Gastrocnemius medialis (tissue), 4 donors: ENCODE measurements around the gene CLMN. TPM values are rescaled to one million over a fixed set of nuclear protein-coding genes. Genes with fewer than 3 reads are reported as not detected.

Experiments used
- ATAC-seq, 2 donors: fragments of 150-250 bp; one replicate each; pipeline ENCODE4 v1.9.1; 2016
- DNase-seq, 2 donors: peaks; one replicate each; pipeline ENCODE4 v3.0.0-alpha.2; 2019
- H3K27ac ChIP-seq, 4 donors: fragments of 200-600 bp; sonication (generic); 1 replicate in 1 of 4; 2 replicates in 3 of 4; pipeline ENCODE4 v1.5.1; 2016 to 2018; ENCODE audit warnings: mild to moderate bottlenecking in 2 of 4, moderate library complexity in 1 of 4
- H3K27me3 ChIP-seq, 3 donors: fragments of 200-600 bp; sonication (generic) in 2 of 3; 1 replicate in 1 of 3; 2 replicates in 2 of 3; pipeline versions ENCODE4 v1.5.1 to v1.6.0; 2016 to 2019; ENCODE audit warnings: mild to moderate bottlenecking in 1 of 3, moderate library complexity in 1 of 3
- H3K36me3 ChIP-seq, 2 donors: fragments of 200-600 bp; sonication (generic) in 1 of 2; one replicate each; pipeline ENCODE4 v1.5.1; 2017 to 2018
- H3K4me1 ChIP-seq, 2 donors: fragments of 200-600 bp; sonication (generic) in 1 of 2; one replicate each; pipeline ENCODE4 v1.5.1; 2016 to 2017; ENCODE audit warnings: mild to moderate bottlenecking in 2 of 2
- H3K4me3 ChIP-seq, 4 donors: fragments of 200-600 bp; sonication (generic) in 3 of 4; 1 replicate in 1 of 4; 2 replicates in 3 of 4; pipeline ENCODE4 v1.5.1; 2016 to 2019; ENCODE audit warnings: mild to moderate bottlenecking in 2 of 4
- H3K9me3 ChIP-seq, 3 donors: fragments of 200-600 bp; sonication (generic) in 2 of 3; 1 replicate in 1 of 3; 2 replicates in 2 of 3; pipeline ENCODE4 v1.5.1; 2016 to 2019
- CTCF ChIP-seq, 5 experiments: fragments of 450-650 bp in 3 of 5; fragments of 200-600 bp in 2 of 5; sonication (generic) in 2 of 5; IDR thresholded peaks in 4 of 5; conservative IDR thresholded peaks in 1 of 5; 1 replicate in 4 of 5; 2 replicates in 1 of 5; pipeline ENCODE4 v1.5.1; 2016 to 2019; ENCODE audit warnings: antibody characterized with exemption in 5 of 5, mild to moderate bottlenecking in 3 of 5, moderate library complexity in 3 of 5
- POLR2A ChIP-seq, 2 donors: fragments of 450-650 bp; IDR thresholded peaks; one replicate each; pipeline ENCODE4 v1.6.1; 2017; ENCODE audit warnings: antibody characterized with exemption in 2 of 2, mild to moderate bottlenecking in 2 of 2, moderate library complexity in 2 of 2
- in situ Hi-C, 4 donors: fragments of 200-750 bp; cut with MboI; loops; one replicate each; pipeline versions ENCODE4 v1.15.0 to v1.8.0; 2017; ENCODE audit warnings: low sequenced_read_pairs in 4 of 4
- intact Hi-C: fragments of 100-400 bp; cut with DNase I; formaldehyde crosslinking; loops from one replicate; pipeline ENCODE4 v1.15.1; 2023; ENCODE audit warnings: low total_unique reads
- total RNA-seq, 4 donors: library from RNA; depleted of rRNA; stranded (reverse); fragments of >200 nt; gene quantifications; one replicate each; pipeline versions ENCODE4 v1.1.0 to v1.2.3, GENCODE V29; 2016

The CLMN gene
- total RNA-seq, 4 donors from 2014 or later = 3.8 to 8.8 (median 5.8) TPM

- in situ Hi-C loops (no loop called here), intact Hi-C loops (no loop called here)
- H3K27ac ChIP-seq = peak overlapping the region; percentile 33 to 77 (median 56)
- no peak for ATAC-seq
- H3K36me3 ChIP-seq = no peaks in the 10 kb centered on the region
- no peak for DNase-seq
- H3K9me3 ChIP-seq = no peaks in the 10 kb centered on the region
- H3K4me3 ChIP-seq = peak overlapping the region in 2 of 4 donors; percentile 21 to 58
- TF ChIP-seq POLR2A (IDR thresholded peaks at IDR 0.05) (no peak), CTCF (IDR thresholded peaks at IDR 0.05 in 4 of 5, conservative IDR thresholded peaks at IDR 0.05 in 1 of 5) (no peak)
- no peaks in the 10 kb centered on the region for H3K27me3 ChIP-seq
- H3K4me1 ChIP-seq = peaks cover 13% of the 10 kb centered on the region in 2 donors
These were observed 2.9 kb downstream of the CLMN start for GRCh38 chr14:95316821-95317220.

- Histone ChIP-seq H3K4me1 (peaks cover 12 to 13% of the 10 kb centered on the region in 2 donors), H3K27ac (peak overlapping the region in 3 of 4 donors; percentile 40 to 66 (median 64))
- no peak for TF ChIP-seq POLR2A (IDR thresholded peaks at IDR 0.05)
- TF ChIP-seq CTCF (IDR thresholded peaks at IDR 0.05 in 4 of 5, conservative IDR thresholded peaks at IDR 0.05 in 1 of 5) = no peak
These were observed 4.1 kb downstream of the CLMN start for GRCh38 chr14:95315579-95315978.

GRCh38 chr14:95315156-95315555, 4.6 kb downstream of the CLMN start:
- in situ Hi-C loops (no loop called here), intact Hi-C loops (no loop called here)
- Histone ChIP-seq H3K9me3 (no peaks in the 10 kb centered on the region), H3K27ac (peak overlapping the region; percentile 16 to 64 (median 41)), H3K4me3 (no peak overlapping the region), H3K27me3 (no peaks in the 10 kb centered on the region), H3K4me1 (peaks cover 8 to 9% of the 10 kb centered on the region in 2 donors), H3K36me3 (no peaks in the 10 kb centered on the region)
- no peak for ATAC-seq
- no peak for TF ChIP-seq POLR2A (IDR thresholded peaks at IDR 0.05)
- no peak for TF ChIP-seq CTCF (IDR thresholded peaks at IDR 0.05 in 4 of 5, conservative IDR thresholded peaks at IDR 0.05 in 1 of 5)
- no peak for DNase-seq

More at GRCh38 chr14:95315579-95315978, 4.1 kb downstream of the CLMN start:
- Histone ChIP-seq H3K9me3 (no peaks in the 10 kb centered on the region), H3K4me3 (no peak overlapping the region), H3K27me3 (no peaks in the 10 kb centered on the region), H3K36me3 (no peaks in the 10 kb centered on the region)
- in situ Hi-C loops (no loop called here), intact Hi-C loops (no loop called here)
- no peak for DNase-seq
- ATAC-seq = no peak

GRCh38 chr14:95314609-95315008, 5.1 kb downstream of the CLMN start:
- intact Hi-C loops = no loop called here
- H3K36me3 ChIP-seq = no peaks in the 10 kb centered on the region
- TF ChIP-seq POLR2A (IDR thresholded peaks at IDR 0.05) = no peak
- TF ChIP-seq CTCF (IDR thresholded peaks at IDR 0.05 in 4 of 5, conservative IDR thresholded peaks at IDR 0.05 in 1 of 5) = no peak
- H3K4me1 ChIP-seq = peaks cover 7% of the 10 kb centered on the region in 2 donors
- H3K9me3 ChIP-seq = no peaks in the 10 kb centered on the region
- in situ Hi-C loops = no loop called here
- H3K27ac ChIP-seq = peak overlapping the region; percentile 24 to 64 (median 41)
- H3K27me3 ChIP-seq = no peaks in the 10 kb centered on the region
- no peak for DNase-seq
- ATAC-seq = no peak
- no peak overlapping the region for H3K4me3 ChIP-seq

- intact Hi-C loops = no loop called here
- ATAC-seq (peak; percentile 55 to 65), DNase-seq (peak; percentile 27 to 61)
- in situ Hi-C loops = no loop called here
- TF ChIP-seq CTCF (IDR thresholded peaks at IDR 0.05 in 4 of 5, conservative IDR thresholded peaks at IDR 0.05 in 1 of 5) (no peak), POLR2A (IDR thresholded peaks at IDR 0.05) (no peak)
- no peaks in the 10 kb centered on the region for H3K36me3 ChIP-seq
- H3K4me1 ChIP-seq = peaks cover 0 to under 1% of the 10 kb centered on the region in 2 donors
- no peaks in the 10 kb centered on the region for H3K27me3 ChIP-seq
- H3K4me3 ChIP-seq = no peak overlapping the region
- H3K27ac ChIP-seq = peak overlapping the region in 3 of 4 donors; percentile 40 to 64 (median 42)
- no peaks in the 10 kb centered on the region for H3K9me3 ChIP-seq
These were observed 6.0 kb downstream of the CLMN start for GRCh38 chr14:95313707-95314106.
